NCI-H2107 treated with DMSO at 0.1 percent for 48 hours (cell line): ENCODE data around the gene STAT1.

Source experiments
- DNase-seq: peaks from one replicate; lab custom pipeline; 2025; ENCODE audit not compliant: unreplicated experiment; lab: John Stamatoyannopoulos, UW

The STAT1 gene

DNA sequence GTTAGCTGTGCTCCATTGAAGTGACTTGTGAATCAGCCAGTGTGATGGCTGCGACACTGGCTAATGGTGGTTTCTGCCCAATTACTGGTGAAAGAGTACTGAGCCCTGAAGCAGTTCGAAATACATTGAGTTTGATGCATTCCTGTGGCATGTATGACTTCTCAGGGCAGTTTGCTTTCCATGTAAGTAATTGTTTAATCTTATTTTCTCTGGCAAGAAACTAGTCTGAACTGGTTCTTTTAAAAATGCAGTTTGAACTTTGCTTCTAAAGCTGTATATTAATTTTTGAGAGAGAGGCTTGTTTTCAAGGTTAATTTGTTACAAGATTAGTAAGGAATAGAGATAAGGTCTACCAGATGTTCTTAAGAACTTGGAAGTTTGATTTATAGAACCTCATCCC, 86.7 kb downstream of the STAT1 start:
- no peak for DNase-seq

DNA sequence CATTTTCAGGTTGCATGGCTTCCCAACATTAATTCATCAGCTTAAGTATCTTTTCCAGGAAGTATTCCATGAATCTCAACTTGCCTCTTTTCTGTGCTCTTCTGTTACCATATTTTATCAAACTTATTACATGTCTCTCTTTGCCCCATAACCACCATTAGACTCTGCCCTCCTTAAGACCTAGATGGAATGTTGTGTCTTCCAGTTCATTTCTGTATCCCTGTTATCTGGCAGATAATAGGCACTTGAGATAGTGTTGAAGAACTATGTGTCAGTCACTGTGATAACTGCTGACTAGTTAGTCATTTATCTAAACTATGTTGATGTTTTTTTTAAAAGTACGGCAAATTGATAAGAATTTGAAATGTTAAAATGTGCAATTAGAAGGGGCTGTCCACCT, 91.6 kb downstream of the STAT1 start:
- DNase-seq = no peak

DNA sequence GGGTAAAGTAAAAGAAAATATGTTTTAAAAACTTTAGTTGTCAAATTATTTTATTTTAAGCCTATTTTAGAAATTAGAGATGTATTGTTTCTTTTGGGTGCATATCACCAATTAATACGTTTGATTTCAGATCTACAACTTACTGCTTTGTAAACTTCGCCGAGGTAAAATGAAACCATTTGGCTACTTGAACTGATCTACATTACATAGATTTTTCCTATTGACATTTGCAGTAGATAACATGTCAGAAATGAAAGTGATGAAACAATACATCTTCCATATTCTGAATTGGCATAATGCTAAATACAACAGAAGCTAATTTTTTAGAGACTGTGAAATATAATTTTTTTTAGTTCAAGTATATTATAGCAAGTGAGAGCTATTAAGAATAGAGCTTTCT, 93.9 kb downstream of the STAT1 start:
- no peak for DNase-seq
